SJSA1 (cell line): ENCODE data around the gene ATP7B. TPM values are rescaled to one million over a fixed set of nuclear protein-coding genes. Genes with fewer than 3 reads are reported as not detected.
A peak's percentile ranks its signal among the peaks of the same experiment; 100 is the strongest.
"Not testable (repeated sequence)": the region's sequence is repeated elsewhere in the genome, so short reads cannot be mapped to it uniquely, and the experiment has no call there.

Experiments
- DNase-seq, 2 experiments: peaks; one replicate each; pipeline ENCODE4 v3.0.0-alpha.2; 2015 to 2020; ENCODE audit warnings: low spot score in 2 of 2, low read depth in 1 of 2
- H3K27ac ChIP-seq: fragments of 250-450 bp; sonication (Bioruptor Pico); 2 replicates; pipeline ENCODE4 v1.5.1; 2020; ENCODE audit warnings: mild to moderate bottlenecking, moderate library complexity
- H3K27me3 ChIP-seq: fragments of 250-450 bp; sonication (Bioruptor Pico); replicated peaks from 2 replicates; pipeline ENCODE4 v1.5.1; 2020; ENCODE audit warnings: mild to moderate bottlenecking, moderate library complexity
- H3K36me3 ChIP-seq: fragments of 250-450 bp; sonication (Bioruptor Pico); 2 replicates; pipeline ENCODE4 v1.5.1; 2020; ENCODE audit warnings: mild to moderate bottlenecking
- H3K4me1 ChIP-seq: fragments of 250-450 bp; sonication (Bioruptor Pico); replicated peaks from 2 replicates; pipeline ENCODE4 v1.6.1; 2021; ENCODE audit warnings: mild to moderate bottlenecking
- H3K4me3 ChIP-seq: fragments of 250-450 bp; sonication (Bioruptor Pico); 2 replicates; pipeline ENCODE4 v1.5.1; 2020; ENCODE audit warnings: mild to moderate bottlenecking
- H3K9me3 ChIP-seq: fragments of 250-450 bp; sonication (Bioruptor Pico); replicated peaks from 2 replicates; pipeline ENCODE4 v1.5.1; 2020; ENCODE audit warnings: mild to moderate bottlenecking
- total RNA-seq: library from RNA; depleted of rRNA; stranded (reverse); fragments of >200 nt; shearing (Covaris generic); gene quantifications from 2 replicates; pipeline ENCODE4 v1.2.3, GENCODE V29; 2014; rRNA removed

Gene ATP7B
- 2.2 and 3.5 TPM in 2 replicates for total RNA-seq

- peak within 1 kb of the TSS; percentile 57 for H3K27ac ChIP-seq
These were observed at the start of gene ATP7B for GRCh38 chr13:52010890-52011631. ATP7B (minus strand) TSS chr13:52011450; CDS start chr13:52011337, 113 bp downstream.

GRCh38 chr13:52053460-52053859 is 42.2 kb upstream of the ATP7B start:
- Histone ChIP-seq H3K4me3 (no peak overlapping the region), H3K9me3 (no peaks in the 10 kb centered on the region), H3K36me3 (no peaks in the 10 kb centered on the region), H3K4me1 (no peaks in the 10 kb centered on the region), H3K27ac (no peak overlapping the region), H3K27me3 (no peaks in the 10 kb centered on the region)
- DNase-seq, result no peak

More at GRCh38 chr13:52010890-52011631, at the start of gene ATP7B:
- no peak for DNase-seq
- Histone ChIP-seq H3K4me3 (peak within 1 kb of the TSS; percentile 90), H3K4me1 (peaks cover 6% of the 10 kb centered on the region), H3K36me3 (peaks cover 4% of the 10 kb centered on the region), H3K9me3 (no peaks in the 10 kb centered on the region), H3K27me3 (peaks cover 10% of the 10 kb centered on the region; the same call in 1 of the 2 replicates)

GRCh38 chr13:52051400-52051799 is 40.1 kb upstream of the ATP7B start:
- H3K4me3 ChIP-seq, result no peak overlapping the region
- H3K27me3 ChIP-seq, result no peaks in the 10 kb centered on the region
- DNase-seq, result no peak
- H3K36me3 ChIP-seq, result no peaks in the 10 kb centered on the region
- no peak overlapping the region for H3K27ac ChIP-seq
- no peaks in the 10 kb centered on the region for H3K9me3 ChIP-seq
- H3K4me1 ChIP-seq, result no peaks in the 10 kb centered on the region

GRCh38 chr13:52048516-52048915 is 37.3 kb upstream of the ATP7B start:
- Histone ChIP-seq H3K27me3 (no peaks in the 10 kb centered on the region), H3K4me3 (no peak overlapping the region), H3K27ac (no peak overlapping the region), H3K9me3 (no peaks in the 10 kb centered on the region), H3K36me3 (no peaks in the 10 kb centered on the region), H3K4me1 (no peaks in the 10 kb centered on the region)
- no peak for DNase-seq

- no peak for DNase-seq
- Histone ChIP-seq H3K27me3 (no peaks in the 10 kb centered on the region), H3K9me3 (no peaks in the 10 kb centered on the region), H3K4me3 (no peak overlapping the region), H3K27ac (no peak overlapping the region), H3K4me1 (no peaks in the 10 kb centered on the region), H3K36me3 (no peaks in the 10 kb centered on the region)
These were observed 36.2 kb upstream of the ATP7B start for GRCh38 chr13:52047463-52047862.

GRCh38 chr13:52043675-52044074 is 32.4 kb upstream of the ATP7B start:
- no peak overlapping the region for H3K4me3 ChIP-seq
- H3K27me3 ChIP-seq, result no peaks in the 10 kb centered on the region
- H3K4me1 ChIP-seq, result no peaks in the 10 kb centered on the region
- DNase-seq, result no peak
- no peaks in the 10 kb centered on the region for H3K36me3 ChIP-seq
- H3K27ac ChIP-seq, result no peak overlapping the region
- H3K9me3 ChIP-seq, result no peaks in the 10 kb centered on the region

- DNase-seq, result no peak
- H3K9me3 ChIP-seq, result no peaks in the 10 kb centered on the region
- no peak overlapping the region for H3K4me3 ChIP-seq
- no peaks in the 10 kb centered on the region for H3K36me3 ChIP-seq
- H3K27ac ChIP-seq, result no peak overlapping the region
- no peaks in the 10 kb centered on the region for H3K4me1 ChIP-seq
- no peaks in the 10 kb centered on the region for H3K27me3 ChIP-seq
These were observed 24.8 kb upstream of the ATP7B start for GRCh38 chr13:52036037-52036436.

GRCh38 chr13:52034616-52035226 is 23.5 kb upstream of the ATP7B start:
- Histone ChIP-seq H3K4me1 (no peaks in the 10 kb centered on the region), H3K27me3 (no peaks in the 10 kb centered on the region), H3K4me3 (no peak overlapping the region), H3K9me3 (no peaks in the 10 kb centered on the region), H3K27ac (no peak overlapping the region), H3K36me3 (peaks cover 4% of the 10 kb centered on the region; the same call in 1 of the 2 replicates)
- peak in 1 of 2 experiments; percentile 4 for DNase-seq

- Histone ChIP-seq H3K4me1 (no peaks in the 10 kb centered on the region), H3K27me3 (no peaks in the 10 kb centered on the region), H3K4me3 (no peak overlapping the region), H3K36me3 (peaks cover 16% of the 10 kb centered on the region), H3K9me3 (no peaks in the 10 kb centered on the region), H3K27ac (no peak overlapping the region)
- no peak for DNase-seq
These were observed 21.8 kb upstream of the ATP7B start for GRCh38 chr13:52033039-52033438.

- H3K27me3 ChIP-seq, H3K4me1 ChIP-seq, H3K27ac ChIP-seq, H3K4me3 ChIP-seq, DNase-seq, H3K9me3 ChIP-seq: not testable (repeated sequence)
- peaks cover 24% of the 10 kb centered on the region for H3K36me3 ChIP-seq
These were observed 19.2 kb upstream of the ATP7B start for GRCh38 chr13:52030401-52030800.

GRCh38 chr13:52029569-52029968 is 18.3 kb upstream of the ATP7B start:
- H3K4me3 ChIP-seq, result no peak overlapping the region
- no peak overlapping the region for H3K27ac ChIP-seq
- H3K9me3 ChIP-seq, result no peaks in the 10 kb centered on the region

GRCh38 chr13:52027832-52028231 is 16.6 kb upstream of the ATP7B start:
- Histone ChIP-seq H3K36me3 (peaks cover 44% of the 10 kb centered on the region), H3K9me3 (no peaks in the 10 kb centered on the region), H3K4me3 (no peak overlapping the region), H3K27me3 (no peaks in the 10 kb centered on the region), H3K27ac (no peak overlapping the region), H3K4me1 (no peaks in the 10 kb centered on the region)
- DNase-seq, result no peak

More at GRCh38 chr13:52029569-52029968, 18.3 kb upstream of the ATP7B start:
- Histone ChIP-seq H3K36me3 (peaks cover 33% of the 10 kb centered on the region), H3K27me3 (no peaks in the 10 kb centered on the region), H3K4me1 (no peaks in the 10 kb centered on the region)
- no peak for DNase-seq

- Histone ChIP-seq H3K4me3 (no peak overlapping the region), H3K4me1 (no peaks in the 10 kb centered on the region), H3K9me3 (no peaks in the 10 kb centered on the region), H3K36me3 (peaks cover 46% of the 10 kb centered on the region), H3K27ac (no peak overlapping the region), H3K27me3 (no peaks in the 10 kb centered on the region)
- no peak for DNase-seq
These were observed 15.0 kb upstream of the ATP7B start for GRCh38 chr13:52026246-52026626.

GRCh38 chr13:52025475-52026245 is 14.4 kb upstream of the ATP7B start:
- Histone ChIP-seq H3K27ac (no peak overlapping the region), H3K27me3 (no peaks in the 10 kb centered on the region), H3K4me3 (no peak overlapping the region), H3K4me1 (no peaks in the 10 kb centered on the region), H3K36me3 (peaks cover 50% of the 10 kb centered on the region), H3K9me3 (no peaks in the 10 kb centered on the region)
- no peak for DNase-seq
